Effector memory CD4-positive, alpha-beta T cell (primary cell): ENCODE data around the gene PPRC1.
A peak's percentile ranks its signal among the peaks of the same experiment; 100 is the strongest.

Source experiments
- DNase-seq, 3 donors: peaks; one replicate each; pipeline ENCODE4 v3.0.0-alpha.2; 2020
- H3K27ac ChIP-seq: 2 replicates; pipeline ENCODE4 v1.7.0; 2013; ENCODE audit warnings: mild to moderate bottlenecking, low read length, moderate library complexity; ENCODE audit not compliant: insufficient read depth, poor library complexity, severe bottlenecking
- H3K27me3 ChIP-seq: replicated peaks from 2 replicates; pipeline ENCODE4 v1.7.0; 2013; ENCODE audit warnings: mild to moderate bottlenecking, low read length; ENCODE audit not compliant: insufficient read depth, control insufficient read depth, poor library complexity, severe bottlenecking
- H3K36me3 ChIP-seq: 2 replicates; pipeline ENCODE4 v1.7.0; 2013; ENCODE audit warnings: mild to moderate bottlenecking, low read length, moderate library complexity; ENCODE audit not compliant: control insufficient read depth, insufficient read depth
- H3K4me1 ChIP-seq: 2 replicates; pipeline ENCODE4 v1.7.0; 2013; ENCODE audit warnings: low read length, mild to moderate bottlenecking; ENCODE audit not compliant: control insufficient read depth, insufficient read depth, poor library complexity, severe bottlenecking
- H3K4me3 ChIP-seq: 2 replicates; pipeline ENCODE4 v1.7.0; 2013; ENCODE audit warnings: low read length, low read depth, mild to moderate bottlenecking; ENCODE audit not compliant: insufficient read depth, poor library complexity, severe bottlenecking
- H3K9me3 ChIP-seq: 2 replicates; pipeline ENCODE4 v1.7.0; 2013; ENCODE audit warnings: mild to moderate bottlenecking, low read length, moderate library complexity; ENCODE audit not compliant: control insufficient read depth
- total RNA-seq, 3 donors: gene quantifications; one replicate each; lab custom pipeline; 2026; lab: John Stamatoyannopoulos, UW

The PPRC1 gene
- total RNA-seq: 40.8 to 65.2 (median 61.4) reads per million in 3 donors

GRCh38 chr10:102132563-102133372, at the start of gene PPRC1:
TSS of gene PPRC1 (plus strand) at chr10:102133040. CDS start at chr10:102133069, 29 bp downstream.
- peak; percentile 90 to 96 (median 96) for DNase-seq
- Histone ChIP-seq H3K4me1 (peaks cover 15% of the 10 kb centered on the region), H3K27ac (peak within 1 kb of the TSS; percentile 91), H3K9me3 (no peaks in the 10 kb centered on the region), H3K36me3 (peaks cover 3% of the 10 kb centered on the region), H3K4me3 (peak within 1 kb of the TSS; percentile 96), H3K27me3 (no peaks in the 10 kb centered on the region)

GRCh38 chr10:102083541-102083940, 49.3 kb upstream of the PPRC1 start:
- Histone ChIP-seq H3K4me3 (no peak overlapping the region), H3K9me3 (no peaks in the 10 kb centered on the region), H3K27me3 (no peaks in the 10 kb centered on the region), H3K27ac (no peak overlapping the region), H3K36me3 (no peaks in the 10 kb centered on the region), H3K4me1 (no peaks in the 10 kb centered on the region)
- no peak for DNase-seq

GRCh38 chr10:102085336-102085735, 47.5 kb upstream of the PPRC1 start:
- H3K27ac ChIP-seq: no peak overlapping the region

GRCh38 chr10:102086196-102086595, 46.6 kb upstream of the PPRC1 start:
- Histone ChIP-seq H3K4me3 (no peak overlapping the region), H3K36me3 (no peaks in the 10 kb centered on the region), H3K4me1 (no peaks in the 10 kb centered on the region), H3K27ac (no peak overlapping the region), H3K27me3 (no peaks in the 10 kb centered on the region), H3K9me3 (no peaks in the 10 kb centered on the region)
- no peak for DNase-seq

More at GRCh38 chr10:102085336-102085735, 47.5 kb upstream of the PPRC1 start:
- Histone ChIP-seq H3K27me3 (no peaks in the 10 kb centered on the region), H3K36me3 (no peaks in the 10 kb centered on the region), H3K4me3 (no peak overlapping the region), H3K9me3 (no peaks in the 10 kb centered on the region), H3K4me1 (no peaks in the 10 kb centered on the region)
- DNase-seq: no peak

GRCh38 chr10:102090772-102091171, 42.1 kb upstream of the PPRC1 start:
- H3K9me3 ChIP-seq: no peaks in the 10 kb centered on the region

GRCh38 chr10:102096449-102096848, 36.4 kb upstream of the PPRC1 start:
- Histone ChIP-seq H3K27me3 (no peaks in the 10 kb centered on the region), H3K9me3 (no peaks in the 10 kb centered on the region), H3K4me1 (no peaks in the 10 kb centered on the region), H3K27ac (no peak overlapping the region), H3K36me3 (no peaks in the 10 kb centered on the region), H3K4me3 (no peak overlapping the region)
- no peak for DNase-seq

More at GRCh38 chr10:102090772-102091171, 42.1 kb upstream of the PPRC1 start:
- Histone ChIP-seq H3K27ac (no peak overlapping the region), H3K36me3 (no peaks in the 10 kb centered on the region), H3K4me1 (no peaks in the 10 kb centered on the region), H3K4me3 (no peak overlapping the region), H3K27me3 (no peaks in the 10 kb centered on the region)
- no peak for DNase-seq

GRCh38 chr10:102101152-102101551, 31.7 kb upstream of the PPRC1 start:
- H3K27ac ChIP-seq: no peak overlapping the region
- H3K27me3 ChIP-seq: no peaks in the 10 kb centered on the region
- no peaks in the 10 kb centered on the region for H3K9me3 ChIP-seq
- peaks cover 6% of the 10 kb centered on the region for H3K4me1 ChIP-seq
- H3K4me3 ChIP-seq: no peak overlapping the region
- DNase-seq: no peak
- no peaks in the 10 kb centered on the region for H3K36me3 ChIP-seq

GRCh38 chr10:102102421-102102820, 30.4 kb upstream of the PPRC1 start:
- peaks cover 6% of the 10 kb centered on the region for H3K36me3 ChIP-seq
- H3K27ac ChIP-seq: no peak overlapping the region
- no peak for DNase-seq
- H3K9me3 ChIP-seq: no peaks in the 10 kb centered on the region
- no peaks in the 10 kb centered on the region for H3K27me3 ChIP-seq
- H3K4me3 ChIP-seq: no peak overlapping the region
- peaks cover 6% of the 10 kb centered on the region for H3K4me1 ChIP-seq

GRCh38 chr10:102106998-102107397, 25.8 kb upstream of the PPRC1 start:
- Histone ChIP-seq H3K27me3 (no peaks in the 10 kb centered on the region), H3K4me3 (no peak overlapping the region), H3K27ac (no peak overlapping the region), H3K36me3 (peaks cover 44% of the 10 kb centered on the region), H3K4me1 (peaks cover 6% of the 10 kb centered on the region), H3K9me3 (no peaks in the 10 kb centered on the region)
- no peak for DNase-seq
